GM12864 (cell line): Measurements from ENCODE around the gene FDXACB1.
"Not testable (repeated sequence)": the region's sequence is repeated elsewhere in the genome, so short reads cannot be mapped to it uniquely, and the experiment has no call there.

Experiments
- DNase-seq: peaks from one replicate; pipeline ENCODE4 v3.0.0-alpha.2; 2011; ENCODE audit warnings: low read depth
- H3K4me3 ChIP-seq: 2 replicates; pipeline ENCODE4 v1.5.1; 2011; ENCODE audit warnings: mild to moderate bottlenecking, low read depth, low read length, control low read depth
- TF ChIP-seq, protein P1 (sequence below): IDR thresholded peaks from 2 replicates; pipeline ENCODE4 v1.5.1; 2011; ENCODE audit warnings: low read depth, mild to moderate bottlenecking, moderate library complexity, low read length, control low read depth, inconsistent platforms; ENCODE audit errors: missing control alignments

The FDXACB1 gene

DNA sequence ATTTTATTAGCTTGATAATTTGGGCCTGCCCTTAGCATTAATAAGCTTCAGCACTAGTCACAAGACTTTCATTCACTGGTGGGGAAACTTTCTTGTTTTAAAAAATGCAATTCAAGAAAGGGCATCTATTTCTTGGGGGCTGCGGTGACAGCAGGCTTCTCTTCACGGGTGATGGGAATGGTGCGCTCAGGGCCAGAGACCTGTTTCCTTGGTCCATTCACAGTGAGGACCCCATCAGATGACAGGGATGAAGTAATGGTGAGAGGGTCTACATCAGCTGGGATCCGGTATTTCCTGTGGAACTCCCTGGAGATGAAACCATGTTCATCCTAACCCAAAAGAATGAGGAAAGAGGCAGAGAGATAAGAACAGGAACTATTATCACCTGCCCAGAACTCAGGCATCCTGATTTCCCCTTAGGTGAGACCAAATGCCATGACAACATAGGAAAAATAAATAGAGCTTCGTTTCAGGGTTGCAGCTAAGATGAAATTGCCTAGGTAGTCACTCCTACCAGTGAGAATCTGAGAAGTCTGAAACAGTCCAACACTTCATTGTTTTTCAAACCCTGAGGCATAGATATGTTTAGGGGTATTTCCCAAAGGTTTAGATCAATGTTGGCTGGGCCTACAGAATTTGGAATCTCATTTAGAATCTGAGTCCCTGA is 29.8 kb upstream of the FDXACB1 start:
- DNase-seq = no peak
- TF ChIP-seq, protein P1, sequence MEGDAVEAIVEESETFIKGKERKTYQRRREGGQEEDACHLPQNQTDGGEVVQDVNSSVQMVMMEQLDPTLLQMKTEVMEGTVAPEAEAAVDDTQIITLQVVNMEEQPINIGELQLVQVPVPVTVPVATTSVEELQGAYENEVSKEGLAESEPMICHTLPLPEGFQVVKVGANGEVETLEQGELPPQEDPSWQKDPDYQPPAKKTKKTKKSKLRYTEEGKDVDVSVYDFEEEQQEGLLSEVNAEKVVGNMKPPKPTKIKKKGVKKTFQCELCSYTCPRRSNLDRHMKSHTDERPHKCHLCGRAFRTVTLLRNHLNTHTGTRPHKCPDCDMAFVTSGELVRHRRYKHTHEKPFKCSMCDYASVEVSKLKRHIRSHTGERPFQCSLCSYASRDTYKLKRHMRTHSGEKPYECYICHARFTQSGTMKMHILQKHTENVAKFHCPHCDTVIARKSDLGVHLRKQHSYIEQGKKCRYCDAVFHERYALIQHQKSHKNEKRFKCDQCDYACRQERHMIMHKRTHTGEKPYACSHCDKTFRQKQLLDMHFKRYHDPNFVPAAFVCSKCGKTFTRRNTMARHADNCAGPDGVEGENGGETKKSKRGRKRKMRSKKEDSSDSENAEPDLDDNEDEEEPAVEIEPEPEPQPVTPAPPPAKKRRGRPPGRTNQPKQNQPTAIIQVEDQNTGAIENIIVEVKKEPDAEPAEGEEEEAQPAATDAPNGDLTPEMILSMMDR = no peak

DNA sequence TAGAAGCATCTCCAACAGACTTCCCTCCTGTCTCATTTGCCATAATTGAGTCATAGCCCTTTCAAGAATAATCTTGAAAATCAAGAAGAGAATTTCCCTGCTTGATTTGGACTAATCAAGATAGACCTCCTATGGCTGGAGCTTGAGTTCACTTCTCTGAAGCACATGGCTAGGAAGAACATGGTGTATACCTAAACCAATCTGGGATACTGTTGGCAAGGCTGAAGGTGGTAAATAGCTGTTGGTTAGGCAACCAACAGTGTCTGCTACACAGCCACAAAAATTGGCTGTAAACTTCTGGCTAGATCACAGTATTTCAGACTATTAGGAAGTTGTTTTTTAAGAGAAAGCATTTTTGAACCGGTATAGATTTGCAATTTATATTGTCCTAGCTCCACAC is 27.7 kb upstream of the FDXACB1 start:
- TF ChIP-seq, protein P1 = no peak
- H3K4me3 ChIP-seq = no peak overlapping the region
- DNase-seq = no peak

More for the DNA sequence above, 29.8 kb upstream of the FDXACB1 start:
- H3K4me3 ChIP-seq = no peak overlapping the region

DNA sequence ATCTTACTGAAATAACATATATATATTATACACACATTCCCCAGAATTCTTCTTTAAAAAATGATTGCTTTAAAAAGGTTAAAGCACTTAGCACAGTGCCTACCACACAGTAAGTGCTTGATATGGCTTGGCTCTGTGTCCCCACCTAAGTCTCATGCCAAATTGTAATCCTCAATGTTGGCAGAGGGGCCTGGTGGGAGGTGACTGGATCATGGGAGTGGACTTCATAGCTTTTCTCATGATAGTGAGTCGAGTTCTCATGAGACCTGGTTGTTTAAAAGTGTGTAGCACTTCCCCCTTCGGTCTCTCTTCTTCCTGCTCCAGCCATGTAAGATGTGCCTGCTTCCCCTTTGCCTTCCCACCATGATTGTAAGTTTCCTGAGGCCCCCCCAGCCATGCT is 26.4 kb upstream of the FDXACB1 start:
- H3K4me3 ChIP-seq = no peak overlapping the region
- TF ChIP-seq, protein P1 = no peak
- no peak for DNase-seq

DNA sequence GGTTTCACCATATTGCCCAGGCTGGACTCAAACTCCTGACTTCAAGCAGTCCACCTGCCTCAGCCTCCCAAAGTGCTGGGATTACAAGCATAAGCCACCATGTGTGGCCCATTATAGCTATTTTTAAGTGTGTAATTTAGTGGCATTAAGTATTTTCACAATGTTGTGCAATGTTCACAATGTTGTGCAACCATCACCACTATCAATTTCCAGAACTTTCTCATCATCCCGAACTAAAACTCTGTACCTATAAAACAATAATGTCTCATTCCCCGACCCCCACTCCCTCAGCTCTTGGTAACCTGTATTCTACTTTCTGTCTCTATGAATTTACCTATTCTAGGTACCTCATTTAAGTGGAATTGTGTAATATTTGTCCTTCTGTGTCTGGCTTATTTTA is 7.9 kb upstream of the FDXACB1 start:
- TF ChIP-seq, protein P1 = no peak
- H3K4me3 ChIP-seq = no peak overlapping the region
- no peak for DNase-seq

DNA sequence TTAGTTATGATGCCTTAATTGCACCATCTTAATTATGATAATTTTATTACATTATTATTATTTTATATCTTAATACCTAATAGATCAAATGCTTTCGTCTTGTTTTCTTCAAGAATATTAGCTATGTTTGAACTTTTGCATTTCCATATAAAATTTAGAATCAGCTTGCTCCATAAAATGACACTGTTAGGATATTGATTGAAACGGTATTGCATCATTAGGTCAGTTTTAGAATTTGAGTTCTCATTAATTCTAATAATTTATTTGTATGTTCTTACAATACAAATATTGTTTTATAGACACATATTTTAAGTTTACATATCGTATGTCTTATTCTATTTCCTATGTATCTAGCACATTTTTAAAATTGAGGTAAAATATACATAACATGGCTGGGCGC is 7.1 kb upstream of the FDXACB1 start:
- TF ChIP-seq, protein P1 = no peak
- no peak for DNase-seq
- no peak overlapping the region for H3K4me3 ChIP-seq

DNA sequence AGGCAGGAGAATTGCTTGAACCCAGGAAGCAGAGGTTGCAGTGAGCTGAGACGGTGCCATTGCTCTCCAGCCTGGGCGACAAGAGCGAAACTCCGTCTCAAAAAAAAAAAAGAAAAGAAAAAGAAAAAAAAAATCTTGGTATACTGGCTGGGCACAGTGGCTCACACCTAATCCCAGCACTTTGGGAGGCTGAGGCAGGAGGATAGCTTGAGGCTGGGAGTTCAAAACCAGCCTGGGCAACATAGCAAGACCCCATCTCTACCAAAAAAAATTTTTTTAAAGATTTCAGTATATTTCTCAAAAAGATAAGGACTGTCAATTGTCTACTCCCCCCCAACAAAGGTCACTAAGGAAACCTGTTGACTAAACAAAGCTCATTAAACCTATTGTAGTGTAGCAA is 6.1 kb upstream of the FDXACB1 start:
- DNase-seq, H3K4me3 ChIP-seq: not testable (repeated sequence)

DNA sequence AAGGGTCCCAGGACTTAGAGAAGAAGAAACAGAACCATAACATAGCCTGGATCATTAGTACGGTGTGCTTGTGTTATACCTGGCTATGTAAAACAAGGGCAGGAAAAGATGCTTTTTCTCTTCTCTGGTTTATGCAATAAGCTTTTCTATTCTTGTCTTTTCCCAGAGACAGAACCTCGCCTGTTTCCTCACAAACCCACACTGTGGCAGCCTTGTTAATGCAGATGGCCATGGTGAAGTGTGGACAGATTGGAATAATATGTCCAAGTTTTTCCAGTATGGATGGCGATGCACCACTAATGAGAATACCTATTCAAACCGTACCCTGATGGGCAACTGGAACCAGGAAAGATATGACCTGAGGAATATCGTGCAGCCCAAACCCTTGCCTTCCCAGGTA is 3.2 kb upstream of the FDXACB1 start:
- no peak for DNase-seq
- H3K4me3 ChIP-seq = no peak overlapping the region
- TF ChIP-seq, protein P1 = no peak

DNA sequence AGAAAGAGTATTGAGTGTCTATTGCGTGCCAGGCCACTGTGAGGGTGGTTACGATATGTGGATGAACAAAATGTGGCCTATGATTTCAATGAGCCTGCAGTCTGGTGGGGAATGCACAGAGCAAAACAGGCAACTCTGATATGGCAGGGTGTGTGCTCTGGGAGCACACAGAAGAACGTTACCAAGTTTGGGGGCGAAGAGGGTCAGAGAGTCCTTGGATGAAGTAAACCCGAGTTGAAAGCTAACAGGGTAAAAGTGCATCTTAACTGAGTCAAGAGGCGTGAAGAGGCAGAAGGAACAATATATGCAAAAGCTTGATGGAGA is 634 bp upstream of the FDXACB1 start:
- TF ChIP-seq, protein P1 = no peak
- peak overlapping the region; percentile 63 for H3K4me3 ChIP-seq
- no peak for DNase-seq
